ENCODE measurements around the gene MEGF6.

The MEGF6 gene

DNA sequence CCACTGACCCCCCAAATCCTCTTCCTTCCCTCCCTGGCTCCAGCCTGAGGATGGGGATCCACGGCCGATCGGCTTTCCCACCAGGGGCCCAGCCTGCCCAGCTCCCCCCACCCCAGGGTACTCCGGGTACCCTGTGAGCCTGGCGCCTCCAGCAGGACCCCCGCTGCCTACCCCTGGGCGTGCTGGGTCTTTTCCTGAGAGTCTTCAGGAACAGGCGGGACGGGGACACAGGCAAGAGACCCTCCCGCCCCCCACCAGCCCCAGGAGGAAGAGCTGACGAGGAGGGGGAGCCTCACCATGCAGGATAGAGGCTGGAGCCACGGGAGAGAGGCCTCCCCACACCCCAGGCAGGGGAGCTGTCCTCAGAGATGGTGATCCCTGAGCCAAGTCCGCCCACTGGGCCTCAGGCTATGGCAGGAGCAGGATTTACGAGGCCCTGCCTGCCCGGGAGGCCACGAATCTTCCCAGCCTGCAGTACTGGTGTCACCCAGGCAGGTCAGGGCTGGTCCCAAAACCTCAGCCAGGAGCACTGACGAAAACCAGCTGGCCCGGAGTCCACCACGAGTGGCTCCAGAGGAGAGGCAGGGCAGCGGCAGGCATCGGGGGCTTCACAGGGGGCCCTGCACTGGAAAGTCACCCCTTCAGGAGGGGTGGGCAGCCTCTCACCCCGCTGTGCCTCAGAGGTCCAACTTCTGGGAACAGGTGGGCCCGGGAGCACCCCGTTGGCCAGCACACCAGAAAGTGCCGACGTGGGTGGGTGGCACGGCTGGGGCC lies 58.0 kb downstream of the MEGF6 start:
- peak; percentile 65 for DNase-seq (ENCODE audit: low read depth, low spot score)

DNA sequence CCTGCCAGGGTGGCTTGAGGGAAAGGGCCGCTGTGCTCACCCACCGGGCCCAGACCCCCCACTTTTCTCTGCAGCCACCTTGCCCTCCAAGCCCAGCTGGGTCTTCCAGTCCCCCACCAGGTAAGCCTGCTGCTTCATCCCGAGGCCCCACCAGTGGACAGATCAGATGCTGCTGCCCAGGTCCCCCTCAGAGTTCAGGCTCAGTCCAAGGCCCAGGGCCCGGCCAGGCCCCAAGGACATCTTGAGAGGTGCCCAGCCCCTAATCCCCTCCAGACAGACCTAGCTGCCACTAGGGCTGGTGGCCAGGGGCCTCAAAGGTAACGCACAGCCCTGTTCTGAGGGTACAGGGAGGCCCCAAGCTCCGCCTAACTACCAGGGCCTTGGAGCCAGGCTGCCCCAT lies 58.6 kb downstream of the MEGF6 start:
- DNase-seq (ENCODE audit: low read depth, low spot score) = no peak

DNA sequence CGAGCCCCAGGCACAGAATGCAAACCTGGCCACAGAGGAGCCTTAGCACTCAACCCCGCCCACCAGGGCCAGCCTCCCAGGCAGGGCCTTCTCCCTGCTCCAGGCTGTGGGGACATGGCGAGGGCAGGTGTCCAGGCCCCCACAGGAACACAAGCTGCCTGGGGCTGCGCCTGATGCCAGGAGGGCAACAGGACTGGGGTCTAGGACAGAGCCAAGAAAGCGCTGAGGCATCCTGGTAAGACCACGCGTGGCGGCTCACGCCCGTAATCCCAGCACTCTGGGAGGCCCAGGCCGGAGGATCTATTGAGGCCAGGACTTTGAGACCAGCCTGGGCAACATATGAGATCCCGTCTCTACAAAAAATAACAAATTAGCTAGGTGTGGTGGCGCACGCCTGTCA lies 59.1 kb downstream of the MEGF6 start:
- DNase-seq (ENCODE audit: low read depth, low spot score) = no peak

GRCh38 chr1:3551711-3552110 lies 59.6 kb downstream of the MEGF6 start:
- no peak for DNase-seq (ENCODE audit: low read depth, low spot score)

GRCh38 chr1:3551290-3551678 lies 60.0 kb downstream of the MEGF6 start:
- no peak for DNase-seq (ENCODE audit: low read depth, low spot score)

DNA sequence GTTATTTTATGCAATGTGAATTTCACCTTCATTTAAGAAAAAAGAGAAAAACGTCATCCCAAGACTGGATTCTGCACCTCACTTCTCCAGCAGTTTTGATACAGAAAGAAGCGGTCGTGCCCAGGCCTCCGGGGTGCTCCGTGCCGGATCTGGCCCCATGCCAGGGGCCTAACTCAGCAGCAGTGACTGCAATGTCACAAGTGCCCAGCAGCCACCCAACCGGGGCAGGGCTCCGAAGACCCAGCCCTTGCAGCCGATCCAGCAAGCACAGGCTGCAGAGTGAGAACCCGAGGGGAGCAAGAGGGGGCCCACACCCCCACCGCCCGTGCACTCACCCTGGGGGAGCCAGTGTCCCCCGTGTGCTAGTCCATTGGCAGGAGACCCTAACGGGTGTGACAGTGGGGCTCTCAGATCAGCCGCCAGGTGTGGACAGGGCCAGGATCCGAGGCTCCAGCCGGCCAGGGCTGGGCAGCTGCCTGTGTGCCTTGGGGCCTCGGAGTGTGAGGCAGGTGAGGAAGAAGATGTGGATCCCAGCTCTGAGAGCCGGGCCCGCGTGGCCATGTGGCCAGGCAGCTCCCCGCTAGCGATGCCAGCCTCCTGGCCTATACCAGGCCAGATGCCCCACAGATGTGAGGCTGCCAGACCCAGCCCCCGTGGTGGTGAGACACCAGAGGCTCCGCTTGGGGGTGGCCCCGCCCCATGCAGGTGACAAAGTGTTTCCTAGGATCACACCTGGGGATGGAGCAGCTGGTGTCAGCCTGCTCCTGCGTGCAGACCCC lies 60.6 kb downstream of the MEGF6 start:
- DNase-seq (ENCODE audit: low read depth, low spot score) = no peak

DNA sequence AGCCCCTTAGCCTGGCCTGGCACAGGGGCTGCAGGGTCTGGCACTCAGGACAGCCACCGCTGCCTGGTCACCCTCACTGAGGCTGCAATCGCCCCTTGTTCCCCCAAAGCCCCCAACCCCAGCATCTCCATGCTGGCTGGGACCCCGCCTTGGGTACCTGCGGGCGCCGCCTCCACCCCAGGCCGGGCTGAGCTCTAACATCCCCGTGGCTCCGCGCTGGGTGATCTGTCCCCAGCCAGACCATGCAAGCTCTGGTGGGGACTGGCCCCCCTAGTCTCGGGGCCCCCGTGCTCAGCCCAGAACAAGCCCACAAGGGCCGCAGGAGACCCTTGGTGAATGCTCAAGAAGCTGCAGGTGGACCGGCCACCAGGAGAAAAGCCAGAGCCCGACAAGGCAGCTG lies 62.4 kb downstream of the MEGF6 start:
- no peak for DNase-seq (ENCODE audit: low read depth, low spot score)

DNA sequence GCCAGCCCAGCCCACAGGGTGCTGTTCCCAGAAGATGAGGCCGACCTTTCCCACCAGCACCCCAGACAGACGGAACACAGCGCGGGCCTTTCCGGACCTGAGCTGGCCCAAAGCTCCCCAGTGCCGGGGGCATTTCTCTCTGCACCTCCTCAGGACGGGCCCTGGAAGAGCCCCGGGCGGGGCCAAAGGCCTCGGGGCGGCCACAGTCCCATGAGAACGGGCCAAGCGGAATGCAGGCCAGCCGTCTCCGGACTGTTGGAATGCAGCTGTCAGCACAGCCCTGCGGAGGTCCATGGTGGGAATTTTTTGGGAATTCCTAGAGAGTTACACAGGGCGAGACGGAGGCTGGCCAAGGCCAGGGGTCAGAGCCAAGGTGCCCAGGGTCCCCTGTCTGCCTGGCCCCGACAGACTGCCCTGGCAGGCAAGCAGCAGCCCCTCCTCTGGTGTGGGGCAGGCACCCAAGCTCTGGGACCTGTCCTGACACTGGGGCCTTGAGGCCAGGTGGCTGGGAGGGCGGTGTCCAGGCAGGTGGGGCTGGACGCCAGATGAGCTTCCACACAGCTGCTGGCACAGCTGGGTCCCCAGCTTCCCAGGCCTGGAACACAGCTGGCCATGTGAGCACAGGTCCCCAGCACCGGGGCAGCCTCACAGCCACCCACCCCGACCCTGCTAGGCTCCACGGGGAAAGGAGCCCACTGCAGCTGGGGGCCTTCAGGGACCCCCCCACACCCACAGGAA lies 63.0 kb downstream of the MEGF6 start:
- peak; percentile 85 for DNase-seq (ENCODE audit: low read depth, low spot score)

DNA sequence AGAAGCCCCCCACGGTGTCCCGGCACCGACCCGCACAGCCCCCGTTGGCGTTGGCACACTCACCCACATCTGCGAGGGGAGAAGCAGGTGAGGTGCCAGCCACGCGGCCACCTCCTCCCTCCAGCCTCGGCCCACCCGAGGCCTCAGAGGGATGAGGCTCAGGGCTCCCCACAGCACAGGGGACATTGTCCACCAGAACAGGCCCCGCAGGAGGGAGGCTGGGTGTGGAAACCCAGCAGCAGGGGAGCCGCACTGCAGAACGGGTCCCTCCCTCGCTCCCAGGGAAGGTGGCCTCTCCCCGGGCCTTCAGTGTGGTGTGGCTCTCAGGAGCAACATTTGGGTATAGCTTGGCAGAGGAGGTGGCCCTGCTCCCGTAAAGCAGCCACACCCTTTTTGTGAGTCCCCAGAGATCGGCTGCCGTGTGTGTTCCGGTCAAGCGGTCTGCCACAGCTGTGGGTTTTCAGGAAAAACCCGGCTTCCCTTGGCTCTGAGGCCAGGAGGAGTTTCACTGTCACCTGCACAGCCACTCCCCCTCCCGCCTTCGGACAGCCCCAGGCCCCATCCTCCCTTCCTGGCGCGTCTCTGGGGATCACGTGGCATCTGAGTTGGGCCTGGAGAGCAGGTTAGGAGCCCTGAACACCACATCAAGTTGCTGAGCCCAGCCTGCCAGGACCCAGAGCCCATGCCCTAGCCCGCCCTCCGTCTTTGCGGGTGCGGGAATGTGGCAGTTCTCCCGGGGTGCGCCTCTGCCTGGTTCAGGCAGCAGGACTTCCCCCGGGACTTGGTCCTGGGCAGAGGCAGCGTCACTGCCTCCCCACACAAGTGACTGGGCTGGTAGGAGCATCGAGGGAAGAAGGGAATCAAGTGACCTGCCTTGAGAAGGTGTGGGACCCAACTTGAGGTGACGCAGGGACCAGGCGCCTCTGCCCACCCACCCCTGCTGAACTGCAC lies 64.0 kb downstream of the MEGF6 start:
- DNase-seq (ENCODE audit: low read depth, low spot score) = peak; percentile 87

DNA sequence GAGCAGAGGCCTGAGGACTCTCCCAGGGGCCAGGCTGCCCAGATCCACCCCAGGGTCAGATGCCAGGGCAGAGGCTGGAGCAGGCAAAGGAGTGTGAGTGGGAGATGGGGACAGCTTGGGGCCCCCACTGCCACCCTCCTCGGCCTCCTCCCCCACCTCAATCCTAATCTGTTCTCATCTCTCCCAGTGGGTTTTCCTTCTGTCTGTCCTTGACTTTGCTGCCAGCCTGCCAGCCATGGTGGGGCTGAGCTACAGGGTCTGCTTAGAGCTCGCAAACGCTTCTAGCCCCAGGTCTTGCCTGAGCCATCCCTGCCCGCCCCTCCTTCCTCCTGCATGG lies 65.3 kb downstream of the MEGF6 start:
- DNase-seq (ENCODE audit: low read depth, low spot score) = no peak

- no peak for DNase-seq (ENCODE audit: low read depth, low spot score)
Measured at GRCh38 chr1:3545363-3546047, 65.8 kb downstream of the MEGF6 start.

GRCh38 chr1:3544040-3544977 lies 67.0 kb downstream of the MEGF6 start:
- DNase-seq (ENCODE audit: low read depth, low spot score) = no peak

- DNase-seq (ENCODE audit: low read depth, low spot score) = peak; percentile 90
Measured at GRCh38 chr1:3543076-3544039, 68.0 kb downstream of the MEGF6 start.

DNA sequence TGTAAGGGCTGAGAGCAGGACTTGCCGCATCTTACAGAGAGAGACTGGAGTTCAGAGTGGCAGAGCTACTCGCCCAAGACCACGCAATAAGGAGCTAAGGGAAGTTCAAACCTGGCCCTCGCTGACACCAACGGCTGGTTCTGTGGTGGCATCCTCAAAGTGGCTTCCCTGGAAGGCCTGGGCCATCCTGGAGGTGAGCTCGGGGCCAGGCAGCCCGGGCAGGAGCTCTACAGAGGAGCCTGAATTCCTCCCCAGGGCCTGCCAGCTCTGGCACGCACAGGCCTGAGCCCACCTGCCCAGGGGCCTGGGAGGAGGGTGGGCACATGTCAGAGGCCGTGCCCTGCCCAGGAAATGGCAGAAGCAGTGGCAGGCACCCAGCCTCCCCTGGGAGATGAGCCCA lies 68.6 kb downstream of the MEGF6 start:
- no peak for DNase-seq (ENCODE audit: low read depth, low spot score)

DNA sequence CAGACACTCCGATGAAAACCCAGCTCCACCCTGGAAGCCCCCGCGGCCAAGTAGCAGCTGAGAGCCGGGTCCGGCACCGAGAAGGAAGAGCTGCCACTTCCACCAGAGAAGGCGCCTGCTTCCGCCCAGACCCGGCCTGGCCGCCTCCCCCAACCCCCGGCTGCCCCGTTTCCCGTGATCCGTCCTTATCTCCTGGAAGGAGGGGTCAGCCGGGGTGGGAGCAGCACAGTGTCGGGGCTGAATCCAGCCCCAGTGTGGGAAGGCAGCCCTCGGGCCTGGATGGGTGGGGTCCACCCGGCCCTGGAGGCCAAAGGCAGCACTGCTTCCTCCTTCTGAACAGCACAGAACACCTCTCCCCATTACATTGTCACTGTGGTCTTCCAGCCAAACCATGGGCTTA lies 69.4 kb downstream of the MEGF6 start:
- DNase-seq (ENCODE audit: low read depth, low spot score) = peak; percentile 67

DNA sequence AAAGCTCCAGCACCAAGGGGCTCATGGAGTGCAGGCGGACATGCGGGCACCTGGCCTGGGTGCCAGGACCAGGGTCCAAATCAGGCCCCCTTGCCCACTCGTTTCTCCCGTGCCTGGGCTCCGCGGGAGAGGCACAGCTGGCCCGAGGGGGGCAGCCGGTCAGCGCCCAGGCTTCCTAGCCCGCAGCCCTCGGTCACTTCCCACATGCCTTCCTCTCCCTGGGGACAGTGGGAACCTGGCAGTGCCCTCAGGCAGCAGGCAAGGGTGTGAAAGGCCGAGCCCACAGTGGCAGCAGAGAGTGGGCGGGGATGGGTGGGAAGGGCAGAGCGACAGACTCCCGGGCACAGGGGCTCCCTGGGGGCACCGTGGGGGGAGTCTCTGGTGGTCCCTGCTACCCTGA lies 69.8 kb downstream of the MEGF6 start:
- DNase-seq (ENCODE audit: low read depth, low spot score) = no peak

DNA sequence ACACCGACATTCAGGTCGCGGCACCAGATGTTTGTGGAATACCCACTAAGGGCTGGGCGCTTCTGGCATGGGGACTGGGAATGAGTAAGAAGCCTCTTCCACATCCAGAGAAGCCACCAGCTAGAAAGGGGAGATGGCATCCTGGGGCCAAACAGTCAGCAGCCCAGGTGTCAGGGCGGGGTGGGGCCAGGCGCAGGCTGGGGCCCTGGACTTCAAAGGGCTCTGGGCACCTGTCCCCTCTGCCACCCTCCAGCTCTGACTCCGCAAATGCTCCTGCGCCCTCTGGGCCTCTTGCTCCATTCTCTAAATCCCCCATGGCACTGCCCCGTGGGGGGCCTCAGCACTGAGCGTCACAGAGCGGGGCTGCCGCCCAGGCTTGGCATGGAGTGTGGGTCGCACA lies 70.4 kb downstream of the MEGF6 start:
- no peak for DNase-seq (ENCODE audit: low read depth, low spot score)

- DNase-seq (ENCODE audit: low read depth, low spot score) = no peak
Measured at GRCh38 chr1:3539707-3540425, 71.4 kb downstream of the MEGF6 start.
